AG04450 (cell line): Measurements from ENCODE around the gene ADAMTS20. TPM values are rescaled to one million over a fixed set of nuclear protein-coding genes. Genes with fewer than 3 reads are reported as not detected.

Experiments
- CTCF ChIA-PET: fragments of 300-600, 350-600 bp; formaldehyde crosslinking; extraction: SDS; loops from one replicate; lab custom pipeline; 2022; ENCODE audit warnings: antibody characterized with exemption, inconsistent platforms; lab: Charles Lee
- POLR2A ChIA-PET: fragments of 350-600 bp; formaldehyde crosslinking; extraction: SDS; loops from one replicate; lab custom pipeline; 2021; ENCODE audit warnings: antibody characterized with exemption, inconsistent platforms; lab: Yijun Ruan, JAX
- DNase-seq: peaks from one replicate; pipeline ENCODE4 v3.0.0-alpha.2; 2011; ENCODE audit warnings: low read depth, low spot score
- H3K27ac ChIP-seq: one replicate; pipeline ENCODE4 v1.5.1; 2012; ENCODE audit warnings: low read depth, low read length, control low read depth
- H3K27me3 ChIP-seq: one replicate; pipeline ENCODE4 v1.6.0; 2012; ENCODE audit warnings: low read length; ENCODE audit not compliant: control insufficient read depth, insufficient read depth
- H3K4me3 ChIP-seq: 2 replicates; pipeline ENCODE4 v1.5.1; 2011; ENCODE audit warnings: mild to moderate bottlenecking, low read depth, low read length, control low read depth
- H3K9me3 ChIP-seq: 2 replicates; pipeline ENCODE4 v1.5.1; 2012; ENCODE audit warnings: low read length; ENCODE audit not compliant: control insufficient read depth, insufficient read depth
- polyA plus RNA-seq: library from polyadenylated mRNA; depleted of rRNA; stranded (reverse); fragments of >200 nt; gene quantifications from 2 replicates; pipeline ENCODE4 v1.2.3, GENCODE V29; 2011
- TF ChIP-seq, protein P1 (sequence below): IDR thresholded peaks from 2 replicates; pipeline ENCODE4 v1.5.1; 2011; ENCODE audit warnings: low read depth, low read length, control low read depth, inconsistent platforms

ADAMTS20 gene
- polyA plus RNA-seq, 1 experiment, result not detected

DNA sequence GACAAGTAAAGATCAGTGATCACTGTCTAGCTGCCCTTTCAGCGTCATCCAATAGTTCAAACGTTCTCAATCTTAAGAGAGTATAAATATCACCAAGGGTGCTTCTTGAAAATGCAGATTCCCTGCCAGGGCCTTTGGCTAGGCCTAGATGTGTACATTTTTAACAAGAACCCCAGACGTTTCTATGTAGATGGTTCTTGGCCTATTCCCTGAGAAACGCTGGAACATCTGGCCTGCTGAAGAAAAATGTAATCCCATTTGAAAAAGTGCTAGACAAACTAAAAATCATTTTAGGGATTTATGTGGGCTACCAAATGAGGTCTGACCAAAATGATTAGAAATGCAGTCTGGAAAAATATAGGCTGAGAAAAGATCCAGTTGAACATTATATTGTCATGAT is 231.7 kb downstream of the ADAMTS20 start:
- TF ChIP-seq, protein P1, sequence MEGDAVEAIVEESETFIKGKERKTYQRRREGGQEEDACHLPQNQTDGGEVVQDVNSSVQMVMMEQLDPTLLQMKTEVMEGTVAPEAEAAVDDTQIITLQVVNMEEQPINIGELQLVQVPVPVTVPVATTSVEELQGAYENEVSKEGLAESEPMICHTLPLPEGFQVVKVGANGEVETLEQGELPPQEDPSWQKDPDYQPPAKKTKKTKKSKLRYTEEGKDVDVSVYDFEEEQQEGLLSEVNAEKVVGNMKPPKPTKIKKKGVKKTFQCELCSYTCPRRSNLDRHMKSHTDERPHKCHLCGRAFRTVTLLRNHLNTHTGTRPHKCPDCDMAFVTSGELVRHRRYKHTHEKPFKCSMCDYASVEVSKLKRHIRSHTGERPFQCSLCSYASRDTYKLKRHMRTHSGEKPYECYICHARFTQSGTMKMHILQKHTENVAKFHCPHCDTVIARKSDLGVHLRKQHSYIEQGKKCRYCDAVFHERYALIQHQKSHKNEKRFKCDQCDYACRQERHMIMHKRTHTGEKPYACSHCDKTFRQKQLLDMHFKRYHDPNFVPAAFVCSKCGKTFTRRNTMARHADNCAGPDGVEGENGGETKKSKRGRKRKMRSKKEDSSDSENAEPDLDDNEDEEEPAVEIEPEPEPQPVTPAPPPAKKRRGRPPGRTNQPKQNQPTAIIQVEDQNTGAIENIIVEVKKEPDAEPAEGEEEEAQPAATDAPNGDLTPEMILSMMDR, result no peak
- no peaks in the 10 kb centered on the region for H3K9me3 ChIP-seq
- ChIA-PET POLR2A (no interaction called here), CTCF (interaction anchor here (0.5 kb wide), 1 partner anchor 1629 kb away, joined by 3 read pairs; no protein-coding TSS in a partner anchor)
- no peak overlapping the region for H3K4me3 ChIP-seq
- no peak for DNase-seq
- H3K27ac ChIP-seq, result no peak overlapping the region
- H3K27me3 ChIP-seq, result no peaks in the 10 kb centered on the region

DNA sequence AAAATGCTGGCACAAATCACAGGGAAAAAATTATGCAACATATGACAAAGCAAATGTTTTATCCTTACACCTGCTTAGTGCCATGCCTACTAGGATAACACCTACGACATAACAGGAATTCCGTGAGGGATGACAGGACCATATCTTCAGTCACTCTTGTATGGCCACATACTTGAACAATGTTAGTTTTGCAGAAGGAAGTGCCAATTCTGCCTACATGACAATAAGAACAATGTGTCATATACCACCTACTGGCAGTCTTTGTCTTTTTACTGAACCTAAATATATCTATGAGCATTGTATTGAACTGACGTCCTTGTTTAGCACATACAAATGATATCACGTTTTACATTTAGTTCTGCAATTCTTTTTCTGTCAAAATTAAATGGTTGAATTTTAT is 234.0 kb downstream of the ADAMTS20 start:
- Histone ChIP-seq H3K4me3 (no peak overlapping the region), H3K9me3 (no peaks in the 10 kb centered on the region), H3K27ac (no peak overlapping the region), H3K27me3 (no peaks in the 10 kb centered on the region)
- POLR2A ChIA-PET, result no interaction called here
- CTCF ChIA-PET, result no interaction called here
- TF ChIP-seq, protein P1, result no peak
- no peak for DNase-seq

DNA sequence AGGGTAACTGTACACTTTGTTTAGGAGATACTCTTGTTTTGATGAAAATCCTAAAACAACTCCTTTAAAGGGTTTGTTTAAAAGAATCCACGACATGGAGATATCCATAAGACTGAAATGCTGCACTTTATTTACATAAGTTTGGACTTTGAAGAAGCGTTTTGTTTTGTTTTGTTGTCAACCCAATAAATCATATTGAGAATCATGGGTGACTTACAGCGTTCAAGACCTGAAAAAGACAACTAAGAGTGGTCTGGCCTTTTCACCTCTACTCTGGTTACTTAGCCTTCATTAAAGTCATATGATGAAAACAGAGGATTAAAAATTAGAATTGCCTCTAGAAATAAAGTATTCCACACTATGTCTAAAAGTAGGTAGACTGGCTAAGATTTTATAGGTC is 234.8 kb downstream of the ADAMTS20 start:
- no peaks in the 10 kb centered on the region for H3K9me3 ChIP-seq
- TF ChIP-seq, protein P1, result no peak
- CTCF ChIA-PET, result no interaction called here
- POLR2A ChIA-PET, result interaction anchor here (0.7 kb wide), 1 partner anchor 9 kb away, joined by 3 read pairs; no protein-coding TSS in a partner anchor
- no peaks in the 10 kb centered on the region for H3K27me3 ChIP-seq
- H3K4me3 ChIP-seq, result no peak overlapping the region
- no peak overlapping the region for H3K27ac ChIP-seq
- no peak for DNase-seq

DNA sequence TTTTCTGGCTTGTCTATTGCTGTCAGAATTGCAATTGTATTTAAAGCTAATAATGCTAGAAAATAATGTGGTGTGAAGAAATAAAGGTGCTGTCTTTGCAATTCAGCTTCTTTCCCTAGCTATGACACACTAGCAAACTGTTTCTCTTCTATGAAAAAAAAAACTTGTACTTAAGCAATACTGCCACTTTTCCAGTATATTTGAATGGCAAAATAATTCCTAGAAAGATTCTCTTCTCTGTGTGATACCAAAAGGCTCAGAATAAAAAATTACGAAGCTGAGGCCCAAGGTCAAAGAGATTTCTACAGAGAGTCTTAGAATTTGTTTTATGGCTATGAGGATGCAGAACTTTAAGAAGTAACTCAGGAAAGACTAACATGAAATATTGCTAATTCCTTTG is 235.5 kb downstream of the ADAMTS20 start:
- no peak for DNase-seq
- H3K27me3 ChIP-seq, result no peaks in the 10 kb centered on the region
- no peak overlapping the region for H3K4me3 ChIP-seq
- CTCF ChIA-PET, result interaction anchor here (0.8 to 3.2 kb wide), 2 partner anchors 21 to 834 kb away, joined by 3 to 17 read pairs; no protein-coding TSS in a partner anchor
- TF ChIP-seq, protein P1, result no peak
- POLR2A ChIA-PET, result interaction anchor here (0.5 to 0.7 kb wide), 2 partner anchors 9 to 833 kb away, joined by 3 read pairs; no protein-coding TSS in a partner anchor
- no peaks in the 10 kb centered on the region for H3K9me3 ChIP-seq
- H3K27ac ChIP-seq, result no peak overlapping the region

DNA sequence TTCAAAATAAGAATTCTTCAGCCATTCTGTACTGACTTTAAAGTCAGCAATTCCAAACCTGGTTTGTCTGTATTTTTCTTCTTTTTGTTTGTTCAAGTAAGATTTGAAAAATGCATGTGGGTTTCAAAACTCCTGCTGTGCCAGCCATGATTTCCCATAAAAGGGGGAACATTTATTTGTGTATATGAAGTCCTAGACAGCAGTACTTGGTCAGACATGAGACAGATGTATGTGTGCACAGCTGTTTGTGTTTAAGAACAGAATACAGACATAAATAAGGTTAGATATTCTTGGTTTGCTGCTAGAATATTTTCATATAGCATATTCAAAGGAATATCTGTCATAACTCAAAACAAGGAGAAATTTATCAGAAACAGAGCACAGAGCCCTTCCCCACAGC is 236.0 kb downstream of the ADAMTS20 start:
- ChIA-PET POLR2A (interaction anchor here (0.5 kb wide), 1 partner anchor 832 kb away, joined by 3 read pairs; no protein-coding TSS in a partner anchor), CTCF (interaction anchor here (0.8 to 3.2 kb wide), 2 partner anchors 22 to 833 kb away, joined by 3 to 17 read pairs; no protein-coding TSS in a partner anchor)
- TF ChIP-seq, protein P1, result no peak
- Histone ChIP-seq H3K4me3 (no peak overlapping the region), H3K9me3 (no peaks in the 10 kb centered on the region), H3K27me3 (no peaks in the 10 kb centered on the region), H3K27ac (no peak overlapping the region)
- DNase-seq, result no peak
